Measurements from ENCODE around the gene SELP.

DNA sequence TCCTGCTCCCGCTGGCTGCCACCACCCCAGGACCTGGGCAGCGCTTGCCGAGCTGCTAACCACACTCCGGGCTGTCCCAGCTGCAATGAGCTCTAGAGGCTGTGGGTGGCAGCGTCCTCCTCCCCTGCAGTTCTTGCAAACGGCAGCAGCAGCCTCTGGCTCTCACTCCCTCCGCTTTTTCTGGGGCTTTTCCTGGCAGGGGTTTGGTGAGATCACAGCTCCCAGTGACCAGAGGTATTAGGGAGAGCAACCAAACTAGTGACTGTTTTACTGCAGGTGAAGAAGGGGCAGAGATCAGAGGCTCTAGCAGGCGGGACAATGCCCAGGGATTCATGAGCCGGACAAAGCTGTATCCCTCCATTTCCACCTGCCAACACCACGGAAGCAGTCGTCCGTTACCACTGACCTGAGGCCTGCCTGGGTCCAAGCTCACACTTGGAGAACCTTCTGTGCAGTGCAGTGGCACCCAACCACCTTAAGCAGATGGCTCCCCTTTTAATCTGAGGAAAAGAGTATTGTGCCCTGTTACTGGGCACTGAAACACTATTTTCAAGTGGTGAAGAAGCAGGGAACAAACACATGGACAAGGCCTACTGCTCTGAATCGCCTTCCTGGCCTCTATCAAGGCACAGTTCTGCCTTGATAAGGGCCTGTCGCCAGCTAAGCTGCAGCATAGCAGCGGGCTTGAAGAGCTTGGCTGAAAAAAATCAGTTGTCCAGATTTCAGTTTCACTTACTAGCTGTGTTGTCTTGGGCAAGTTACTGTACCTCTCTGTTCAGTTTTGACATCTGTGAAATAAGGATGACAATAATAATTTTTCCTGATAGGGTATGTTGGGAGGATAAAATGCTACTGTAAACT is 43.3 kb downstream of the SELP start, which contains the start of gene F5:
- TF ChIP-seq GATA2 (IDR thresholded peaks at IDR 0.05; ENCODE audit: low read depth, low read length) (no peak), GATA3 (IDR thresholded peaks at IDR 0.05; ENCODE audit: low read depth, low read length) (no peak)

All from SH-SY5Y (cell line).